Fibroblast of gingiva (primary cell): ENCODE results near the gene CLDN1.
A peak's percentile ranks its signal among the peaks of the same experiment; 100 is the strongest.

Source experiments
- DNase-seq: peaks from one replicate; pipeline ENCODE4 v3.0.0-alpha.2; 2011; ENCODE audit warnings: low read depth

CLDN1 gene

DNA sequence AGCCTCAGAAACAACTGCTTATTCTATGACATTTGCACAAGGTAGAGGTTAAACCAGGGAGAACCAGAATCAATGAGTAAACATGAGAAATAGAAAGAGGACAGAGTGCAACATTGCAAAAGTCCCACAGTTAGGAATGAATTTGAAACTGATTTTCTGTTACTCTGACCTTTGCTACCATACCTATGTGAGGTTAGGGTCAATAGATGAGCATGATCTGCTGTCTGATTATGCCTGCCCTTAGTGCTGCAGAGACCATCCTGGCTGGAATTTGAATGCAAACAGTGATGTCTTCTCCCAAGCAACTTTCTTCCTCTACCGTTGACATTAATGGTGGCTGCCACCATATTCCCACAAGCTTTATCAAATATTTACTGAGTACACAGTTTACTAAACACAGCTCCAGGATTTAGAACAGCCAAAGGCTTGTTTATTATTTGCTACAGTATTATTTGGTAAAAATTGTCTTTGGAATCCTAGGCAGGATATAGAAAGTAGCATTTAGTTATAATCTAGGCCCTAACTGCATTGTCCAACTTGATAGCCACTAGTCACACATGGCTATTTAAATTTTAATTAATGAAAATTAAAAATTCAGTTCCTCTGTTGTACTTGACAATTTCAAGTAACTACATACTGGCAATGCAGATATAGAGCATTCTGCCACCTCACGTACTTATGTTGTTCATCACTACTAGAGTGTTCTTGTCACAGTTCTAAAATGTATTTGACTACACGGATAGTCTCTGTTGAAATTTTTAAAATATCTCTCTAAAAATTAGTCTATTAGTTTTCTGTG, 8.9 kb upstream of the CLDN1 start:
- no peak for DNase-seq

GRCh38 chr3:190326930-190327329, 4.7 kb upstream of the CLDN1 start:
- peak; percentile 65 for DNase-seq

- DNase-seq, result peak; percentile 13
These were observed 4.1 kb upstream of the CLDN1 start for GRCh38 chr3:190326361-190326760.

DNA sequence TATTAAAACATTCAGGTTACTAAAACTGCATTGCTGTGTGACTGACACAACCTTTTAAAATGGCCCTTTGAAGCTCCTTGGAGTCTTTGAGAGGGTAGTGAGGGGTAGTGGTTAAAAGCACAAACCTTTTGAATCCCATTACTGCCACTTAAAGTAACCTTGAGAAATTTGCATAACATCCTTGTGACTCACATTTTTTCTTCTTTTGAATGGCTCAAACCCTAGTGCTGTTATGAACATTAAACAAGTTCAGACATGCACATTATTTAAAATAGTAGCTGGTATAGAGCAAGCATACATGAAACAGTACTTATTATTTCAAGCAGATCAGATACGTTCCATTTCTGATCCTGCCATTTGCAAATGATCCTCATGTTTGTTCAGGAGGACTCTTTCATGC, 3.7 kb upstream of the CLDN1 start:
- DNase-seq, result peak; percentile 13

DNA sequence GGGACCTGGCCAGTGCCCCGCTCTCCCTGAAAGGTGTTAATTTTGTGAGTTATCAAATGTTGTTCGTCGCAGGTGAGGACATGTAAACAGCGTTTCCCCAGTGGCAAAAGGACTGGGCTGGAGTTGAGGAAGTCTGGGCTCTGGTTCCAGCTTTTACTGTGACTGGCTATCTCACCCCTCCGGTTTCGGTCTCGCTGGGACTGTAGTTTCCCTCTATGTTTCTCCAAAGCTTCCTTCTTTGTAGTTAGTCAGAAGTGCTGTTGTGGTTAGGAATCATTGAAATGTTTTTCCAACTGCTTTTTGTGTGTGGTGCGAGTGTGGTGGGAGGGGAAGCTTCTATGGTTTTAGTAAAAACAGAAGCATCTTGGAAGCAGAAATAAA, 990 bp upstream of the CLDN1 start:
- no peak for DNase-seq

GRCh38 chr3:190322604-190323245, 479 bp upstream of the CLDN1 start:
- DNase-seq, result peak; percentile 9

GRCh38 chr3:190320594-190321362, 1.5 kb downstream of the CLDN1 start:
- DNase-seq, result no peak

DNA sequence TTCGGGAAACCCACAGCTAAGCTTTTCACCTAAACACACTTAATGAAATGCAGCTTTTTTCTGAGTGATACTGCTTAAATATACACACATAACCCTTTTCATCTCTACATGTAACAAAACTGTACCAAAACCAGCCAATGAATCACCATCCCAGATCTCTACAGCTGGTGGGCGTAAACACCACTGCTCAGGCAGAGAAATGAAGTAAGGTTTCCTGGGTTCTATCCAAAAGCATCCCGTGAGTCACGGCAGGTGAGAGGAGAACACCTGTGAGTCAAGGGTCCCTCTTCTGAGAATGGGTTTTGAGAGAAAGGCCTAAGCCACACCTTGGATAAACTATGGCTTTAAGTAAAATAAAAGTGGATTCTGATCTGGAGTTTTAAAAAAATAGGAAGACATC, 2.6 kb downstream of the CLDN1 start:
- DNase-seq, result no peak

GRCh38 chr3:190318666-190319065, 3.6 kb downstream of the CLDN1 start:
- no peak for DNase-seq

DNA sequence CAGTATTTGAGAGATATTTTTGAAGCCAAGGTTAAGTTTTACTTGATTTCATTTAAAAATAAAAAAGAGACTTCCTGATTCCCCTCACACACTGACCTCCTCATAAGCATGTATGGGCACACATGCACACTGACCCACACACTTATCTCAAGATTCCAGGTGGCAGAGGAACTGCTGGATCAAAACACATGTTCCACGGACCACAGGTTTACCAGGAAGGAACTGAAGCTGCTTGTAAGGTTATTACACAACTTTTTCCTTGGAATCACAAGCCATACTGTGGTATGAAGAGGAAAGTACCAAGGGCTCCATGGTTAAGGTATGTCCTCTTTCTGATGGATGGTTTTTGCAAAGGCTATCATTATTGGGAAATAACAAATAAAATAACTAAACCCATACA, 7.5 kb downstream of the CLDN1 start:
- DNase-seq, result no peak

DNA sequence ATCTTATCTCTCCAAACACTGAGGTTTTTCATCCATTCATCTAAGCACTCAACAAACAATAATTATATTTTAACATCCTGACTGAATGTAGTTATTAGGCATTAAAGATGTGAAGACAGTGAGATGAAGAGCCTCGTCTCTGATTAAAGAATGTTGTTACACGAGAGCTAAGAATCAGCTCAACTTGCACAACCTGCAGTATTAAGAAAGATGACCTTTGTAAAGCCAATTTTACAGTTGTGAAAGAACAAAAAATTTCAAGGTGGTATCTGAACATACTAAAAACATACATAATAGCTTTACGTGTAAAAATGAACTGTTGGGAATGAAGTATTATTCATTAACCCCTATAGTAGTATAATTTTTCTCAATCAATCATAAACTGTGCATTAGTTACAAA, 12.8 kb downstream of the CLDN1 start:
- no peak for DNase-seq

- DNase-seq, result no peak
These were observed 14.1 kb downstream of the CLDN1 start for GRCh38 chr3:190308154-190308553.

DNA sequence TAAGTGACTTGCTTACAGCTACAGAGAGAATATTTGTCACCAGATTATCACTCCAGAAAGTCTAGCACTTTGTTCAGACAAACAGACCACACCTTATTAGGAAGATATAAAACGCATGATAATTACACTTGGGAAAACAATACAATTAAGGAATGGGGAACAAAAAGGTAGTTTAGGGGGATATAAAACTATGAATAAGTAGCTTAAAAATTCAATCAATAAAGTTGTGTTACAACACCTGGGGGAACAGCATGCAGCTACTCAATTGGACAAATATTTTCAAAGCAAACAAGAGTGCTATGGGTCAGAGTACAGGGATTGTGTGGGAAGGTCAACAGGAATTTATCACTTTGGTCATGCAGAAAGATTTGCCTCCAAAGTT, 15.1 kb downstream of the CLDN1 start:
- no peak for DNase-seq

DNA sequence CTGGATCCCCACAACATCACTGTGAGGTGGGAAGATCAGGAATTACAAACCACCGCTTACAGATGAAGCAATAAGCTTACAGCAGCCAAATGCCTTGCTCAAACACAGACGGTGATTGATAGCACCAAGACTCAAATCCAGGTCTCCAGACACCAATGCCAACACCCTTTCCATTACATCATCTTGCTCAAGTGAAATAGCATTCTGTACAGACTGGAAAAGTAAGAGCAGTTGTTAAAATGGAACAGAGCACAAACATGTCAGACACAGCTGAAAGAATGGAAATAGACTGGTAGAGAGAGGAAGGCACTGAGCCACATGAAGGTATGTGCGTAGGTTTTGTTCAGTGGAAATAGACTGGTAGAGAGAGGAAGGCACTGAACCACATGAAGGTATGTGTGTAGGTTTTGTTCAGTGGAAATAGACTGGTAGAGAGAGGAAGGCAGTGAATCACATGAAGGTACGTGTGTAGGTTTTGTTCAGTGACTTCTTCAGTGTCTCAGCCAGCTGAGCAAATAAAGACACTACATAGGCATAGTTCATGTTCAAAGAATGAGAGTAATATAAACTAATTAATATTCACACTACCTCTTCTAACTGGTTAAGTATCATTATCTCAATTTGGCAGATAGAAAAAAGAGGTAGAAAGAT, 15.6 kb downstream of the CLDN1 start:
- peak; percentile 9 for DNase-seq

- DNase-seq, result no peak
These were observed 16.2 kb downstream of the CLDN1 start for GRCh38 chr3:190306026-190306425.

GRCh38 chr3:190305406-190305805, 16.8 kb downstream of the CLDN1 start:
- no peak for DNase-seq

- DNase-seq, result no peak
These were observed 18.4 kb downstream of the CLDN1 start for GRCh38 chr3:190303884-190304283.

GRCh38 chr3:190302212-190302867, 19.9 kb downstream of the CLDN1 start:
- DNase-seq, result no peak

GRCh38 chr3:190301591-190301990, 20.7 kb downstream of the CLDN1 start:
- DNase-seq, result no peak

DNA sequence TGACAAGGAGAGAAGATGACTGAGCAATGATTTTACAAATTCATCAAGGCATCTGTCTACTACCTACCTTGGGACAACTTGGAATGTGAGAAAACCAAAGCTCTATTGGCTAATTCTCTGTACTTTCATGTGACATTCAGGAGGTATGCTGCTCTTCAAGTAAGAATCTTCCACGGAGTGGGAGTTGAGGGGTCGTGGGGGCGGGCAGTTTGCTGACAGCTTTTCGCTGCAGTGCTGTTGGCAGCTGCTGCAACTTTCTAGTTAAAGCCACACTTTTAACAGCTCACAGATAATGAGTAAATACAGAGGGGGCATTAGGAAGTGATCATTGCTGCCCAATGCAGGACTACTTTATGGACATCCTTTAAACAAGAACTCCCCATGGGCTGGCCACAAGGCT, 22.3 kb downstream of the CLDN1 start:
- no peak for DNase-seq

DNA sequence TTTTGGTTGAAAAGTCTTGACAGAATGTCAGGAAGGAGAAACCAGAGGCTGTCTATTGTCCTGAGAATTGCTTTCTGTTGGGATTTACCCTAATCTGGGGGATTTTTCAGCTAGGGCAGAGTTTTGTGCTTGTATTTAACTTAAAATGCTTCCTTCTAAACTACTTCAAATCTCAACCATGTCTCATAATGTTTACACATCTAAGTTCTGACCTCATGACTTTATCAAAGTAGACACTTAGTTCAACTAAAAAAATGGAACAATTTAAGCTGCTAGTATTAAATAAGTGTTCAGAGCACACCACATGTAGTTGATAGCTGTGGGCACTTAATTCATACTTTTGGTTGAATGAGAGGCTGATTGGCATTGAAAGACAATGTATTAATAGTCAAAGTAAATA, 28.2 kb downstream of the CLDN1 start:
- no peak for DNase-seq

GRCh38 chr3:190293621-190294020, 28.6 kb downstream of the CLDN1 start:
- DNase-seq, result no peak
